WTC11 (cell line): ENCODE results near the gene GABBR2. TPM values are rescaled to one million over a fixed set of nuclear protein-coding genes. Genes with fewer than 3 reads are reported as not detected.

Experiments
- ATAC-seq: fragments of 200-7000 bp; cut with Tn5 transposase; 2 replicates; pipeline ENCODE4 v1.10.0; 2021; ENCODE audit warnings: mild to moderate bottlenecking, moderate library complexity
- CTCF ChIA-PET: fragments of 300-600 bp; sonication (Branson Sonifier 250); formaldehyde crosslinking; loops from one replicate; lab custom pipeline; 2021; ENCODE audit warnings: antibody characterized with exemption; lab: Charles Lee
- POLR2A ChIA-PET: fragments of 350-600 bp; sonication (Branson Sonifier 250); formaldehyde crosslinking; loops from one replicate; lab custom pipeline; 2021; ENCODE audit warnings: antibody characterized with exemption; lab: Charles Lee
- DNase-seq: peaks from one replicate; pipeline ENCODE4 v3.0.0; 2021; ENCODE audit warnings: low spot score
- H3K27ac Mint-ChIP-seq: 2 replicates; pipeline ENCODE4 v1.8.0; 2021; ENCODE audit warnings: mixed read lengths
- H3K27me3 Mint-ChIP-seq: 2 replicates; pipeline ENCODE4 v1.8.0; 2021; ENCODE audit warnings: low read depth, mild to moderate bottlenecking, moderate library complexity, mixed read lengths
- H3K36me3 Mint-ChIP-seq: 2 replicates; pipeline ENCODE4 v1.8.0; 2021; ENCODE audit warnings: mixed read lengths
- H3K4me1 Mint-ChIP-seq: 2 replicates; pipeline ENCODE4 v1.8.0; 2022; ENCODE audit warnings: mixed read lengths
- H3K4me3 Mint-ChIP-seq: 2 replicates; pipeline ENCODE4 v1.8.0; 2021; ENCODE audit warnings: mild to moderate bottlenecking, moderate library complexity, mixed read lengths
- H3K9me3 Mint-ChIP-seq: 2 replicates; pipeline ENCODE4 v1.8.0; 2021; ENCODE audit warnings: mixed read lengths
- CREM ChIP-seq: sonication (generic); formaldehyde crosslinking; IDR thresholded peaks from 2 replicates; pipeline ENCODE4 v1.8.1; 2022; ENCODE audit warnings: mild to moderate bottlenecking, missing genetic modification reagents, moderate library complexity
- ELF4 ChIP-seq: sonication (generic); formaldehyde crosslinking; IDR thresholded peaks from 2 replicates; pipeline ENCODE4 v1.8.1; 2022; ENCODE audit warnings: low read depth, mild to moderate bottlenecking, moderate library complexity, missing genetic modification reagents
- ERG ChIP-seq: fragments of 250-450 bp; sonication (Bioruptor Pico); IDR thresholded peaks from 2 replicates; pipeline ENCODE4 v1.8.0; 2021; ENCODE audit warnings: mild to moderate bottlenecking
- ESRRA ChIP-seq: sonication (generic); formaldehyde crosslinking; IDR thresholded peaks from 2 replicates; pipeline ENCODE4 v1.8.1; 2022; ENCODE audit warnings: mild to moderate bottlenecking, missing genetic modification reagents, borderline replicate concordance
- JUN ChIP-seq: sonication (generic); formaldehyde crosslinking; IDR thresholded peaks from 2 replicates; pipeline ENCODE4 v1.8.0; 2023; ENCODE audit warnings: mild to moderate bottlenecking, missing genetic modification reagents
- KAT7 ChIP-seq: sonication (generic); formaldehyde crosslinking; IDR thresholded peaks from 2 replicates; pipeline ENCODE4 v1.8.1; 2023; ENCODE audit warnings: missing genetic modification reagents, mild to moderate bottlenecking, borderline replicate concordance
- NFE2L1 ChIP-seq: sonication (generic); formaldehyde crosslinking; IDR thresholded peaks from 2 replicates; pipeline ENCODE4 v1.8.1; 2023; ENCODE audit warnings: missing genetic modification reagents
- NFYB ChIP-seq: sonication (generic); formaldehyde crosslinking; conservative IDR thresholded peaks from 2 replicates; pipeline ENCODE4 v1.8.0; 2022; ENCODE audit warnings: low read depth, missing genetic modification reagents
- NR3C1 ChIP-seq: sonication (generic); formaldehyde crosslinking; conservative IDR thresholded peaks from 2 replicates; pipeline ENCODE4 v1.8.1; 2023; ENCODE audit warnings: low read depth, mild to moderate bottlenecking, missing genetic modification reagents
- PRDM15 ChIP-seq: sonication (generic); formaldehyde crosslinking; IDR thresholded peaks from 2 replicates; pipeline ENCODE4 v1.8.0; 2022; ENCODE audit warnings: missing genetic modification reagents
- PRRX2 ChIP-seq: fragments of 250-450 bp; sonication (Bioruptor Pico); IDR thresholded peaks from 2 replicates; pipeline ENCODE4 v1.8.0; 2021; ENCODE audit warnings: mild to moderate bottlenecking
- SP1 ChIP-seq: sonication (generic); formaldehyde crosslinking; conservative IDR thresholded peaks from 2 replicates; pipeline ENCODE4 v1.8.1; 2022; ENCODE audit warnings: missing genetic modification reagents
- TEAD1 ChIP-seq: sonication (generic); formaldehyde crosslinking; IDR thresholded peaks from 2 replicates; pipeline ENCODE4 v1.8.0; 2022; ENCODE audit warnings: mild to moderate bottlenecking, missing genetic modification reagents
- TEAD4 ChIP-seq: sonication (generic); formaldehyde crosslinking; IDR thresholded peaks from 2 replicates; pipeline ENCODE4 v1.8.0; 2022; ENCODE audit warnings: mild to moderate bottlenecking, missing genetic modification reagents
- TP53 ChIP-seq: sonication (generic); formaldehyde crosslinking; IDR thresholded peaks from 2 replicates; pipeline ENCODE4 v1.8.1; 2023; ENCODE audit warnings: mild to moderate bottlenecking, missing genetic modification reagents
- ZNF219 ChIP-seq: sonication (generic); formaldehyde crosslinking; IDR thresholded peaks from 2 replicates; pipeline ENCODE4 v1.8.0; 2023; ENCODE audit warnings: missing genetic modification reagents, mild to moderate bottlenecking, borderline replicate concordance
- ZNF281 ChIP-seq: sonication (generic); formaldehyde crosslinking; IDR thresholded peaks from 2 replicates; pipeline ENCODE4 v1.8.0; 2023; ENCODE audit warnings: mild to moderate bottlenecking, missing genetic modification reagents
- ZNF416 ChIP-seq: fragments of 250-450 bp; sonication (Bioruptor Pico); IDR thresholded peaks from 2 replicates; pipeline ENCODE4 v1.9.0; 2021; ENCODE audit warnings: mild to moderate bottlenecking, inconsistent platforms
- ZNF512 ChIP-seq: sonication (generic); formaldehyde crosslinking; IDR thresholded peaks from 2 replicates; pipeline ENCODE4 v1.8.1; 2022; ENCODE audit warnings: missing genetic modification reagents, borderline replicate concordance
- total RNA-seq: library from RNA; stranded (reverse); gene quantifications from 3 replicates; pipeline ENCODE4 v1.2.3, GENCODE V29; 2021

Gene GABBR2
- total RNA-seq, 1 experiment from 2014 or later: 0.92 TPM

- ChIA-PET CTCF (interaction anchor here (2.1 kb wide), 1 partner anchor 10 kb away, joined by 6 read pairs; no protein-coding TSS in a partner anchor), POLR2A (no interaction called here)
- DNase-seq (no peak), ATAC-seq (no peak)
- H3K27me3 Mint-ChIP-seq: no peaks in the 10 kb centered on the region; the same call in 1 of the 2 replicates
- no peak for TF ChIP-seq ERG (CRISPR knock-in tag)
- TF ChIP-seq ESRRA (CRISPR knock-in tag): no peak
- no peak for TF ChIP-seq PRDM15 (CRISPR knock-in tag)
- TF ChIP-seq JUN (CRISPR knock-in tag): no peak
- TF ChIP-seq NFYB (CRISPR knock-in tag): no peak
- TF ChIP-seq ZNF219 (CRISPR knock-in tag): no peak
- no peak for TF ChIP-seq KAT7
- TF ChIP-seq ELF4 (CRISPR knock-in tag): no peak
- TF ChIP-seq TP53 (CRISPR knock-in tag): no peak
- TF ChIP-seq ZNF512: no peak
- TF ChIP-seq TEAD1 (CRISPR knock-in tag): no peak
- TF ChIP-seq CREM (CRISPR knock-in tag): no peak
- no peak for TF ChIP-seq ZNF281 (CRISPR knock-in tag)
- TF ChIP-seq PRRX2 (CRISPR knock-in tag): no peak
- no peak for TF ChIP-seq NR3C1 (CRISPR knock-in tag)
- TF ChIP-seq ZNF416 (CRISPR knock-in tag): no peak
- TF ChIP-seq TEAD4: no peak
- TF ChIP-seq NFE2L1 (CRISPR knock-in tag): no peak
- TF ChIP-seq SP1 (CRISPR knock-in tag): no peak
- H3K4me1 Mint-ChIP-seq: peaks cover 6% of the 10 kb centered on the region; the same call in 1 of the 2 replicates
- H3K4me3 Mint-ChIP-seq: no peak overlapping the region
- no peaks in the 10 kb centered on the region for H3K9me3 Mint-ChIP-seq
- no peak overlapping the region for H3K27ac Mint-ChIP-seq
- no peaks in the 10 kb centered on the region for H3K36me3 Mint-ChIP-seq
Observed at GRCh38 chr9:98687911-98688310, 20.8 kb downstream of the GABBR2 start.
